H9 (cell line): Measurements from ENCODE around the gene KRT6A. TPM values are rescaled to one million over a fixed set of nuclear protein-coding genes. Genes with fewer than 3 reads are reported as not detected.

ENCODE experiments used
- DNase-seq: peaks from one replicate; pipeline ENCODE4 v3.0.0-alpha.2; 2017
- H2AFZ ChIP-seq: one replicate; pipeline ENCODE4 v1.6.1; 2013; ENCODE audit warnings: mild to moderate bottlenecking, low read length, control low read depth, moderate library complexity
- H2AK5ac ChIP-seq: 2 replicates; pipeline ENCODE4 v1.6.1; 2013; ENCODE audit warnings: low read length, control low read depth, mixed read lengths; ENCODE audit not compliant: insufficient read length
- H2BK120ac ChIP-seq: one replicate; pipeline ENCODE4 v1.6.1; 2013; ENCODE audit warnings: low read depth, mild to moderate bottlenecking, low read length, control low read depth, inconsistent platforms; ENCODE audit not compliant: poor library complexity, severe bottlenecking
- H2BK12ac ChIP-seq: 2 replicates; pipeline ENCODE4 v1.6.1; 2013; ENCODE audit warnings: low read length, control low read depth, mixed read lengths, low read depth; ENCODE audit not compliant: insufficient read length
- H2BK15ac ChIP-seq: 2 replicates; pipeline ENCODE4 v1.6.1; 2013; ENCODE audit warnings: low read depth, low read length, control low read depth
- H2BK20ac ChIP-seq: one replicate; pipeline ENCODE4 v1.6.1; 2013; ENCODE audit warnings: low read depth, mild to moderate bottlenecking, low read length, control low read depth, inconsistent platforms; ENCODE audit not compliant: poor library complexity, severe bottlenecking
- H2BK5ac ChIP-seq: 2 replicates; pipeline ENCODE4 v1.6.1; 2013; ENCODE audit warnings: low read length, control low read depth, mixed read lengths; ENCODE audit not compliant: insufficient read length
- H3K14ac ChIP-seq: 2 replicates; pipeline ENCODE4 v1.6.1; 2013; ENCODE audit warnings: low read length, control low read depth; ENCODE audit not compliant: insufficient read depth
- H3K18ac ChIP-seq: 2 replicates; pipeline ENCODE4 v1.6.1; 2013; ENCODE audit warnings: low read depth, mild to moderate bottlenecking, mixed read lengths, low read length, control low read depth; ENCODE audit not compliant: insufficient read length
- H3K23ac ChIP-seq: 2 replicates; pipeline ENCODE4 v1.6.1; 2013; ENCODE audit warnings: low read length, control low read depth, mixed read lengths, low read depth; ENCODE audit not compliant: insufficient read length
- H3K23me2 ChIP-seq: 2 replicates; pipeline ENCODE4 v1.6.1; 2013; ENCODE audit warnings: low read depth, mild to moderate bottlenecking, mixed read lengths, low read length, control low read depth; ENCODE audit not compliant: insufficient read length, poor library complexity, severe bottlenecking
- H3K27ac ChIP-seq: 2 replicates; pipeline ENCODE4 v1.5.1; 2013; ENCODE audit warnings: low read length, control low read depth, mixed read lengths, low read depth; ENCODE audit not compliant: insufficient read length
- H3K27me3 ChIP-seq: 2 replicates; pipeline ENCODE4 v1.6.1; 2013; ENCODE audit warnings: low read length, control low read depth, inconsistent platforms; ENCODE audit not compliant: insufficient read depth
- H3K4ac ChIP-seq: 2 replicates; pipeline ENCODE4 v1.6.1; 2013; ENCODE audit warnings: low read depth, mild to moderate bottlenecking, control low read depth, inconsistent platforms, low read length, moderate library complexity
- H3K4me1 ChIP-seq: 2 replicates; pipeline ENCODE4 v1.6.1; 2013; ENCODE audit warnings: low read length, control low read depth, inconsistent platforms; ENCODE audit not compliant: insufficient read depth
- H3K4me2 ChIP-seq: 2 replicates; pipeline ENCODE4 v1.6.1; 2013; ENCODE audit warnings: low read length, control low read depth, mixed read lengths; ENCODE audit not compliant: insufficient read length, insufficient read depth
- H3K56ac ChIP-seq: 2 replicates; pipeline ENCODE4 v1.6.1; 2013; ENCODE audit warnings: low read depth, mild to moderate bottlenecking, mixed read lengths, low read length, control low read depth; ENCODE audit not compliant: insufficient read length
- H3K79me1 ChIP-seq: 2 replicates; pipeline ENCODE4 v1.6.1; 2013; ENCODE audit warnings: low read depth, mild to moderate bottlenecking, moderate library complexity, low read length, control low read depth, inconsistent platforms; ENCODE audit not compliant: insufficient read depth, poor library complexity, severe bottlenecking
- H3K79me2 ChIP-seq: 2 replicates; pipeline ENCODE4 v1.6.1; 2013; ENCODE audit warnings: low read length, control low read depth, inconsistent platforms; ENCODE audit not compliant: insufficient read depth
- H3K9ac ChIP-seq: 2 replicates; pipeline ENCODE4 v1.6.1; 2013; ENCODE audit warnings: low read length, control low read depth, mixed read lengths; ENCODE audit not compliant: insufficient read length; ENCODE audit errors: extremely low read depth
- H3K9me3 ChIP-seq: one replicate; pipeline ENCODE4 v1.6.1; 2013; ENCODE audit warnings: low read depth, low read length, inconsistent platforms; ENCODE audit not compliant: control insufficient read depth
- H3T11ph ChIP-seq: one replicate; pipeline ENCODE4 v1.6.1; 2013; ENCODE audit warnings: mild to moderate bottlenecking, low read length, control low read depth, inconsistent platforms
- H4K20me1 ChIP-seq: one replicate; pipeline ENCODE4 v1.6.1; 2013; ENCODE audit not compliant: control insufficient read depth, insufficient read length, insufficient read depth
- H4K5ac ChIP-seq: 2 replicates; pipeline ENCODE4 v1.6.1; 2013; ENCODE audit warnings: low read depth, mild to moderate bottlenecking, mixed read lengths, low read length, control low read depth; ENCODE audit not compliant: insufficient read length
- H4K8ac ChIP-seq: replicated peaks from 2 replicates; pipeline ENCODE4 v1.6.1; 2013; ENCODE audit warnings: low read length, control low read depth, mixed read lengths, low read depth; ENCODE audit not compliant: insufficient read length
- H4K91ac ChIP-seq: 2 replicates; pipeline ENCODE4 v1.6.1; 2013; ENCODE audit warnings: low read depth, mild to moderate bottlenecking, moderate library complexity, mixed read lengths, low read length, control low read depth; ENCODE audit not compliant: insufficient read length
- H3K27ac Mint-ChIP-seq, 3 experiments: 2 replicates in 2 of 3; 3 replicates in 1 of 3; pipeline ENCODE4 v1.8.0; 2020 to 2021; ENCODE audit warnings: mixed read lengths in 3 of 3, mild to moderate bottlenecking in 1 of 3, moderate library complexity in 1 of 3
- H3K27me3 Mint-ChIP-seq: 2 replicates; pipeline ENCODE4 v1.8.0; 2021; ENCODE audit warnings: low read depth, mild to moderate bottlenecking, moderate library complexity, mixed read lengths
- H3K36me3 Mint-ChIP-seq, 3 experiments: 2 replicates in 2 of 3; 3 replicates in 1 of 3; pipeline ENCODE4 v1.8.0; 2020 to 2021; ENCODE audit warnings: low read depth in 3 of 3, mixed read lengths in 3 of 3; ENCODE audit not compliant: insufficient read depth in 1 of 3
- H3K4me1 Mint-ChIP-seq, 2 experiments: 2 replicates each; pipeline ENCODE4 v1.8.0; 2020; ENCODE audit warnings: mixed read lengths in 2 of 2
- H3K4me3 Mint-ChIP-seq, 2 experiments: 2 replicates in 1 of 2; 3 replicates in 1 of 2; pipeline ENCODE4 v1.8.0; 2020 to 2021; ENCODE audit warnings: mild to moderate bottlenecking in 2 of 2, mixed read lengths in 2 of 2, moderate library complexity in 1 of 2
- H3K9me3 Mint-ChIP-seq, 2 experiments: 2 replicates in 1 of 2; 3 replicates in 1 of 2; pipeline ENCODE4 v1.8.0; 2020; ENCODE audit warnings: mild to moderate bottlenecking in 2 of 2, mixed read lengths in 2 of 2, moderate library complexity in 1 of 2
- WGBS: extraction: QIAGEN DNeasy Blood & Tissue Kit; methylation state at CpG from one replicate; pipeline ENCODE4 v1.1.7; 2013; ENCODE audit warnings: missing lambda C conversion rate, low lambda C conversion rate, mixed read lengths; ENCODE audit not compliant: insufficient read length; ENCODE audit errors: extremely low coverage; 5-methylcytosine and 5-hydroxymethylcytosine counted together
- total RNA-seq: library from RNA; stranded (reverse); gene quantifications from 2 replicates; pipeline ENCODE4 v1.2.1, GENCODE V29; 2021
- TF ChIP-seq, protein P1 (sequence below): fragments of 200-600 bp; sonication (generic); conservative IDR thresholded peaks from 3 replicates; pipeline ENCODE4 v1.8.0; 2021; ENCODE audit warnings: antibody characterized with exemption, mild to moderate bottlenecking

KRT6A gene
- total RNA-seq, 1 experiment from 2014 or later: not detected

DNA sequence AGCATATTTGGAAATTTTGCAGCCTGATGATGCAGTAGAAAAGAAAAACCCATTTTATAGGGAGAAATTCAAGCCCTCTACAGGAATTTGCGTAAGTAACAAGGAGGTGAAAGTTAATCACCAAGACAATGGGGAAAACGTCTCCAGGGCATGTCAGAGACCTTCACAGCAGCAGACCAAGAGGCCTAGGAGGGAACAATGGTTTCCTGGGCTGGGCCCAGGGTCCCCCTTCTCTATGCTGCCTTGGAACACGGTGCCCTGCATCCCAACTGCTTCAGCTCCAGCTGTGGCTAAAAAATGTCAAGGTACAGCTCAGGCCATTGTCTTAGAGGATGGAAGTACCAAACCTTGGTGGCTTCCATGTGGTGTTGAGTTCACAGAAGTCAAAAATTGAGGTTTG is 13.0 kb downstream of the KRT6A start:
- no peak for DNase-seq

More for the DNA sequence above, 13.0 kb downstream of the KRT6A start:
- H3K23ac ChIP-seq: no peak overlapping the region
- H3K14ac ChIP-seq: no peak overlapping the region
- Mint-ChIP-seq H3K27ac (no peak overlapping the region), H3K9me3 (peaks cover 25 to 26% of the 10 kb centered on the region in 2 experiments; a peak in 4 of 5 replicates), H3K4me3 (no peak overlapping the region), H3K27me3 (peaks cover 7% of the 10 kb centered on the region), H3K36me3 (peaks cover 0 to 4% (median 2%) of the 10 kb centered on the region in 3 experiments; a peak in 2 of 7 replicates), H3K4me1 (peaks cover 7 to 9% of the 10 kb centered on the region in 2 experiments)
- no peak overlapping the region for H3K18ac ChIP-seq
- no peak overlapping the region for H3T11ph ChIP-seq
- H3K79me2 ChIP-seq: no peaks in the 10 kb centered on the region
- no CpG with 5 or more reads among the region's 3 CpGs for WGBS
- H3K9ac ChIP-seq: no peak overlapping the region
- no peaks in the 10 kb centered on the region for H3K27me3 ChIP-seq
- TF ChIP-seq, protein P1, sequence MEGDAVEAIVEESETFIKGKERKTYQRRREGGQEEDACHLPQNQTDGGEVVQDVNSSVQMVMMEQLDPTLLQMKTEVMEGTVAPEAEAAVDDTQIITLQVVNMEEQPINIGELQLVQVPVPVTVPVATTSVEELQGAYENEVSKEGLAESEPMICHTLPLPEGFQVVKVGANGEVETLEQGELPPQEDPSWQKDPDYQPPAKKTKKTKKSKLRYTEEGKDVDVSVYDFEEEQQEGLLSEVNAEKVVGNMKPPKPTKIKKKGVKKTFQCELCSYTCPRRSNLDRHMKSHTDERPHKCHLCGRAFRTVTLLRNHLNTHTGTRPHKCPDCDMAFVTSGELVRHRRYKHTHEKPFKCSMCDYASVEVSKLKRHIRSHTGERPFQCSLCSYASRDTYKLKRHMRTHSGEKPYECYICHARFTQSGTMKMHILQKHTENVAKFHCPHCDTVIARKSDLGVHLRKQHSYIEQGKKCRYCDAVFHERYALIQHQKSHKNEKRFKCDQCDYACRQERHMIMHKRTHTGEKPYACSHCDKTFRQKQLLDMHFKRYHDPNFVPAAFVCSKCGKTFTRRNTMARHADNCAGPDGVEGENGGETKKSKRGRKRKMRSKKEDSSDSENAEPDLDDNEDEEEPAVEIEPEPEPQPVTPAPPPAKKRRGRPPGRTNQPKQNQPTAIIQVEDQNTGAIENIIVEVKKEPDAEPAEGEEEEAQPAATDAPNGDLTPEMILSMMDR: no peak
- no peak overlapping the region for H3K56ac ChIP-seq
- no peaks in the 10 kb centered on the region for H3K9me3 ChIP-seq
- H2BK120ac ChIP-seq: no peak overlapping the region
- no peaks in the 10 kb centered on the region for H3K79me1 ChIP-seq
- H4K20me1 ChIP-seq: no peaks in the 10 kb centered on the region
- H2AK5ac ChIP-seq: no peak overlapping the region
- no peak overlapping the region for H3K4ac ChIP-seq
- H4K91ac ChIP-seq: no peak overlapping the region
- H2BK20ac ChIP-seq: no peak overlapping the region
- no peak overlapping the region for H4K8ac ChIP-seq
- no peak overlapping the region for H2BK12ac ChIP-seq
- H2BK5ac ChIP-seq: no peak overlapping the region
- no peak overlapping the region for H4K5ac ChIP-seq
- H3K27ac ChIP-seq: no peak overlapping the region
- no peak overlapping the region for H3K4me2 ChIP-seq
- H2BK15ac ChIP-seq: no peak overlapping the region
- no peaks in the 10 kb centered on the region for H3K4me1 ChIP-seq
- H2AFZ ChIP-seq: no peak overlapping the region
- no peaks in the 10 kb centered on the region for H3K23me2 ChIP-seq
